ENCODE results near the gene SOX18. TPM values are rescaled to one million over a fixed set of nuclear protein-coding genes. Genes with fewer than 3 reads are reported as not detected.

The SOX18 gene
- total RNA-seq, 2 donors from 2014 or later: 2.3 to 2.8 TPM

DNA sequence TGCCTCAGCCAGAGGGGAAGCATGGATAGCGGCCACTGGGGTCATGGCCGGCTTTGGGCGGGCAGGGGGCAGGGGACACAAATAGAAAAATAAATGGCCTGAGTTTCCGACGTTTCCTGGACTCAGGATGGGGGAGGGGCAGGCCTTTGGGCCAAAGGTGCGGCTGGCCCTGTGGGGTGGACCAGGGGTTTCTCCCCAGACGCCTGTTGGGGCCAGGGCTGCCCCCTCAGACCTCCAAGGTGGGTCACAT lies 7.1 kb upstream of the SOX18 start:
- H3K9me3 ChIP-seq (ENCODE audit: control insufficient read depth, low read length): no peaks in the 10 kb centered on the region
- Mint-ChIP-seq H3K9me3 (no peaks in the 10 kb centered on the region), H3K27me3 (ENCODE audit: insufficient read depth) (peaks cover 8% of the 10 kb centered on the region), H3K4me3 (no peak overlapping the region), H3K4me1 (peaks cover 19% of the 10 kb centered on the region), H3K27ac (no peak overlapping the region), H3K36me3 (ENCODE audit: low read depth) (no peaks in the 10 kb centered on the region)
- H3K27me3 ChIP-seq (ENCODE audit: control insufficient read depth, insufficient read depth, low read length, poor library complexity, severe bottlenecking): no peaks in the 10 kb centered on the region
- peaks cover 24% of the 10 kb centered on the region for H3K4me1 ChIP-seq (ENCODE audit: control insufficient read depth, insufficient read depth, low read length)
- H3K27ac ChIP-seq (ENCODE audit: low read depth, low read length): no peak overlapping the region
- no peaks in the 10 kb centered on the region for H3K36me3 ChIP-seq (ENCODE audit: control insufficient read depth, insufficient read depth, low read length)
- TF ChIP-seq, protein P1, sequence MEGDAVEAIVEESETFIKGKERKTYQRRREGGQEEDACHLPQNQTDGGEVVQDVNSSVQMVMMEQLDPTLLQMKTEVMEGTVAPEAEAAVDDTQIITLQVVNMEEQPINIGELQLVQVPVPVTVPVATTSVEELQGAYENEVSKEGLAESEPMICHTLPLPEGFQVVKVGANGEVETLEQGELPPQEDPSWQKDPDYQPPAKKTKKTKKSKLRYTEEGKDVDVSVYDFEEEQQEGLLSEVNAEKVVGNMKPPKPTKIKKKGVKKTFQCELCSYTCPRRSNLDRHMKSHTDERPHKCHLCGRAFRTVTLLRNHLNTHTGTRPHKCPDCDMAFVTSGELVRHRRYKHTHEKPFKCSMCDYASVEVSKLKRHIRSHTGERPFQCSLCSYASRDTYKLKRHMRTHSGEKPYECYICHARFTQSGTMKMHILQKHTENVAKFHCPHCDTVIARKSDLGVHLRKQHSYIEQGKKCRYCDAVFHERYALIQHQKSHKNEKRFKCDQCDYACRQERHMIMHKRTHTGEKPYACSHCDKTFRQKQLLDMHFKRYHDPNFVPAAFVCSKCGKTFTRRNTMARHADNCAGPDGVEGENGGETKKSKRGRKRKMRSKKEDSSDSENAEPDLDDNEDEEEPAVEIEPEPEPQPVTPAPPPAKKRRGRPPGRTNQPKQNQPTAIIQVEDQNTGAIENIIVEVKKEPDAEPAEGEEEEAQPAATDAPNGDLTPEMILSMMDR (conservative IDR thresholded peaks at IDR 0.05): no peak
- no peak overlapping the region for H3K4me3 ChIP-seq (ENCODE audit: low read length)
- 64 to 83% methylated on average over 3 to 7 of the region's 7 CpGs for WGBS, 2 experiments (ENCODE audit: insufficient coverage in 1 of 2, insufficient read length in 1 of 2)
- no peak overlapping the region for H3K9ac ChIP-seq (ENCODE audit: extremely low read depth, low read length, poor library complexity, severe bottlenecking)
- DNase-seq: no peak

DNA sequence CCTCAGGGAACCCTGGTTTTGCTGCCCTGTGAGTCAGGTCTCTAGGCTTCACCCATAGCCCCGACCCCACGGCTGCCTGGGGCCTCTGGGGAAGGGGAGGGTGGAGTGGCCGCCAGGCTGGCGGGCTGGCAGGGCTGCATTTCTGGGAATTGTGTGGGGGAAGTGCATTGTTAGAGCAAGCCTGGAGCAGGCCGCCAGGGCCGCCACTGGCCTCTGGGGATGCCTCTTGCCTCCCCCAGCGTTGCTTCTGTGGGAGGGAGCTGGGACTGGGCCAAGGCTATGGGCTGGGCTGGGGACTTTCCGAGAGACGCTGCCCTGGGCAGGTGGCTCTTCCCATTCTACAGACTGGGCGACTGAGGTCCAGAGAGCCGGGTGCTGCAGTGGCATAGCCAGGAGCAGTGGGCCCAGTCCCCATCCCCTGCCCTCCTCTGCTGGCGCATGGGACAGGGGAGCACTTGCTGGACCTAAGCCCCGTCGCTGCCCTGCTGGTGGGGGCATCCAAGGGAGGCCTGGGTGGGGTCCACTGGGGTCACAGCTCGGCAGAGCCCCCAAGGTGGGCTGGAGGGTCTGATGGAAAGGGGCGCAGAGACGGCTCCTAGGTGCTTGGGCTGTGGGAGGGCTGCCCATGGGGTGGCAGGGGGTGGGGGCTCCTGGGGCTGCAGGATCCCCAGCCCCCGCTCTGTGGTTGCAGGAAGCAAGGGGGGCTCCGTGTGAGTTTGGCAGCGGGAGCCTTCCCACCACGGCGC lies 6.6 kb upstream of the SOX18 start:
- H3K27me3 ChIP-seq (ENCODE audit: control insufficient read depth, insufficient read depth, low read length, poor library complexity, severe bottlenecking): no peaks in the 10 kb centered on the region
- H3K4me3 ChIP-seq (ENCODE audit: low read length): no peak overlapping the region
- H3K9ac ChIP-seq (ENCODE audit: extremely low read depth, low read length, poor library complexity, severe bottlenecking): no peak overlapping the region
- H3K36me3 ChIP-seq (ENCODE audit: control insufficient read depth, insufficient read depth, low read length): no peaks in the 10 kb centered on the region
- no peak overlapping the region for H3K27ac ChIP-seq (ENCODE audit: low read depth, low read length)
- Mint-ChIP-seq H3K36me3 (ENCODE audit: low read depth) (no peaks in the 10 kb centered on the region), H3K9me3 (no peaks in the 10 kb centered on the region), H3K27ac (no peak overlapping the region), H3K4me1 (peaks cover 19% of the 10 kb centered on the region), H3K4me3 (no peak overlapping the region), H3K27me3 (ENCODE audit: insufficient read depth) (peaks cover 10% of the 10 kb centered on the region)
- TF ChIP-seq, protein P1 (conservative IDR thresholded peaks at IDR 0.05): no peak
- peaks cover 24% of the 10 kb centered on the region for H3K4me1 ChIP-seq (ENCODE audit: control insufficient read depth, insufficient read depth, low read length)
- 83 to 89% methylated on average over 14 to 22 of the region's 22 CpGs for WGBS, 2 experiments (ENCODE audit: insufficient coverage in 1 of 2, insufficient read length in 1 of 2)
- no peaks in the 10 kb centered on the region for H3K9me3 ChIP-seq (ENCODE audit: control insufficient read depth, low read length)
- peak; percentile 71 for DNase-seq

DNA sequence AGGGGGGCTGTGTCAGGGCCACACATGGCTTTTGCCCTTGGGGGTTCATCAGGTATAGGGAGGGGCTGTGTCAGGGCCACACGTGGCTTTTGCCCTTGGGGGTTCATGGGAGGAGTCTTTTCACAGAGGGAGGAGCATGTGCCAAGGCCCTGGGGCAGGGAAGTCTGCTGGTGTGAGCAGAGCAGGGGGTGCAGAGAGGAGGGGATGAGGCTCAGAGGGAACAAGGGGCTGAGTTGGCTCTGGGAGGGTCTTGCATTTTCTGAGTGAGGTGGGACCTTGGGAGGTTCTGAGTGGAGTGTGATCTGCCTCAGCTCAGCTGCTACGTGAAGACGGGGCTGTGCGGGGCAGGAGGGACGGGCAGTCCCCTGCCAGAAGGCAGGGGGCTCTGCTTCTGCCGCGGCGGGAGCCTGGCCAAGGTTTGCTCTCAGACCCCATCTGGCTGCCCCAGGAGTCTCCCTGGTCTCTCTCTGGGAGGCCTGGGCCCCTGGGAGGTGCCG lies 6.0 kb upstream of the SOX18 start:
- Mint-ChIP-seq H3K9me3 (no peaks in the 10 kb centered on the region), H3K4me3 (no peak overlapping the region), H3K36me3 (ENCODE audit: low read depth) (no peaks in the 10 kb centered on the region), H3K4me1 (peaks cover 19% of the 10 kb centered on the region), H3K27me3 (ENCODE audit: insufficient read depth) (peaks cover 16% of the 10 kb centered on the region), H3K27ac (no peak overlapping the region)
- H3K36me3 ChIP-seq (ENCODE audit: control insufficient read depth, insufficient read depth, low read length): no peaks in the 10 kb centered on the region
- H3K27ac ChIP-seq (ENCODE audit: low read depth, low read length): no peak overlapping the region
- no peak for DNase-seq
- H3K27me3 ChIP-seq (ENCODE audit: control insufficient read depth, insufficient read depth, low read length, poor library complexity, severe bottlenecking): no peaks in the 10 kb centered on the region
- TF ChIP-seq, protein P1 (conservative IDR thresholded peaks at IDR 0.05): no peak
- peaks cover 24% of the 10 kb centered on the region for H3K4me1 ChIP-seq (ENCODE audit: control insufficient read depth, insufficient read depth, low read length)
- peak overlapping the region; percentile 15 for H3K9ac ChIP-seq (ENCODE audit: extremely low read depth, low read length, poor library complexity, severe bottlenecking)
- no peak overlapping the region for H3K4me3 ChIP-seq (ENCODE audit: low read length)
- H3K9me3 ChIP-seq (ENCODE audit: control insufficient read depth, low read length): no peaks in the 10 kb centered on the region
- 87 to 90% methylated on average over 6 to 9 of the region's 9 CpGs for WGBS, 2 experiments (ENCODE audit: insufficient coverage in 1 of 2, insufficient read length in 1 of 2)
